Adrenal gland (tissue), 5 donors: ENCODE results near the gene GCAT.

Source experiments
- POLR2A ChIP-seq, 2 donors: fragments of 450-650 bp; IDR thresholded peaks; one replicate each; pipeline ENCODE4 v1.6.1; 2017; ENCODE audit warnings: antibody characterized with exemption in 2 of 2, mild to moderate bottlenecking in 2 of 2, moderate library complexity in 1 of 2
- TF ChIP-seq, protein P1 (sequence below), 6 experiments: fragments of 450-650 bp in 4 of 6; fragments of 200-600 bp in 2 of 6; sonication (generic) in 1 of 6; IDR thresholded peaks; 1 replicate in 5 of 6; 2 replicates in 1 of 6; pipeline versions ENCODE4 v1.5.1 to v1.8.0; 2016 to 2021; ENCODE audit warnings: antibody characterized with exemption in 6 of 6, mild to moderate bottlenecking in 2 of 6, moderate library complexity in 1 of 6
- donor health status: DM: no; HTN: no; CAD: no.

DNA sequence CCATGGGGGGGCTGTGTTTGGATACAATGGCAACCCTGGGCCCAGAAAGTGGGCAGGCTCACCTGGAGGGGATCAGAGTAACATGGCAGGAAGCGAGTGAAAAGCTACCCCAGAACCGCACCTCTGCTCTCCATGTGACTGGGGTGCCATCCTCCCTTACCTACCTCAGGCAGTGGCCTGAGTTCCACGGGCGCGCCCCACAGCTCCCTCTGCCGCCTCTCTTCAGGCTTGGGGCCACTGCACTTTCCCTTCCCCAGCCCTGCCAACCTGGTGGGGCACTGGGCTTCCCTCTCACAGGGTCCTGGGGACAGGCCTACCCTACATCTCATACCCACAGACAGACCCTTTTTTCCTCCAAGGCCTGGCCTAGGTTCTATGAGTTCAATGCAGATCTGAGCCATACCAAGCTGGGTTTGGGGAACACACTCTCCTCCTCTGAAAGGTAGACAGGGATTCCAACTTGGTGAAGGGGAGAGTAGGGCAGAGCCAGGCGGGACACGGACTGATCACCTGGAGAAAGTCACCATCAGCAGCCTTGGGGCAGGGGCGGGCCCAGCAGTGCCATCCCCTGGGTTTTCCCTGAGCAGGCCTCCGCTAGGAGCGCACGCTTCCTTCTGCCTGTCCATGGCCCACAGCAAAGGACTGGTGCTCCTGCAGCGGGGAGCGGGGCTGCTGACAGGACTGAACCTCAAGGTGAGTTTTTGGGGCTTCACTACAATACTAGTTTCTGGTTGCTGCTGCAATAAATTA, 22.5 kb downstream of the GCAT start:
- TF ChIP-seq, protein P1, sequence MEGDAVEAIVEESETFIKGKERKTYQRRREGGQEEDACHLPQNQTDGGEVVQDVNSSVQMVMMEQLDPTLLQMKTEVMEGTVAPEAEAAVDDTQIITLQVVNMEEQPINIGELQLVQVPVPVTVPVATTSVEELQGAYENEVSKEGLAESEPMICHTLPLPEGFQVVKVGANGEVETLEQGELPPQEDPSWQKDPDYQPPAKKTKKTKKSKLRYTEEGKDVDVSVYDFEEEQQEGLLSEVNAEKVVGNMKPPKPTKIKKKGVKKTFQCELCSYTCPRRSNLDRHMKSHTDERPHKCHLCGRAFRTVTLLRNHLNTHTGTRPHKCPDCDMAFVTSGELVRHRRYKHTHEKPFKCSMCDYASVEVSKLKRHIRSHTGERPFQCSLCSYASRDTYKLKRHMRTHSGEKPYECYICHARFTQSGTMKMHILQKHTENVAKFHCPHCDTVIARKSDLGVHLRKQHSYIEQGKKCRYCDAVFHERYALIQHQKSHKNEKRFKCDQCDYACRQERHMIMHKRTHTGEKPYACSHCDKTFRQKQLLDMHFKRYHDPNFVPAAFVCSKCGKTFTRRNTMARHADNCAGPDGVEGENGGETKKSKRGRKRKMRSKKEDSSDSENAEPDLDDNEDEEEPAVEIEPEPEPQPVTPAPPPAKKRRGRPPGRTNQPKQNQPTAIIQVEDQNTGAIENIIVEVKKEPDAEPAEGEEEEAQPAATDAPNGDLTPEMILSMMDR (IDR thresholded peaks at IDR 0.05) = no peak
- no peak for TF ChIP-seq POLR2A (IDR thresholded peaks at IDR 0.05)
